ENCODE results near the gene USP24. TPM values are rescaled to one million over a fixed set of nuclear protein-coding genes. Genes with fewer than 3 reads are reported as not detected.

The USP24 gene
- total RNA-seq, 1 experiment from 2014 or later = 54.6 TPM

DNA sequence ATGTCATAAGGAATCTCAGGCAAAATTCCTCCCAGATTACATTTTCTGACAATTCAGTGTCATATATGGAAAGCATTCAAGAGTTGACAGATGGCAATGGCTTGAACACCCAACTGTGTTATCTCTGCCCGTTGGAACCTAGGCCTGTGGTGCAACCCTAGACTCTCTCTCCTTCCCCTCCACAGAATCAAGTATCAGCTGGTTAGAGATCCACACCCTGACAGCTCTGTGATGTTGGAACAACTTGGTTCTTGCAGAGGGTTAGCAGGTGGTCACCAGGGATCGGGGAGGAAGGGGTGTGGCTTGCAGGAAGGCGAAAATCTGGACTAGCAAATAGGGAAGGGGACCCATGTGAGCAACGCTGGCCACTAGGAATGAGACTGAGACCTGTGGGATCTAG, 149.5 kb downstream of the USP24 start:
- CTCF ChIA-PET = no interaction called here

DNA sequence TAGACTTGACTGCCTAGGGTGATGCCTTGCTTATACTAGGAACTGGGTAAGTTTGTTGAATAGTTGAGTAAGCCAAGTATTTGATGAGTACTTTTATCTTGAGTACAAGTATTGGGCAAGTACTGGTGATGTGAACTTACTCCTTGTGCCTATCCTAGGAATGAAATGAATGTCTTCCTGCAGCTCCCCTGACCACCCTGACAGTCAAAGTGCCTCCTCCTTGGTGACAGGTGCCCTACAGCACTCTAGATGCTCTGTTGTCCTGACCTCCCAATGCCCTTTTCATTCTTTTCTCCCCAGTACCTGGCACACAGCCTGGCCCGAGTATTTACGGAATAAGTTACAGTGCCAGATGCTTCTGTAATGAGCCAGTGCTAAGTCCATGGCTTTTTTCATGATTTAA, 150.3 kb downstream of the USP24 start:
- ChIA-PET CTCF (no interaction called here), POLR2A (ENCODE audit: low non-redundant PET) (no interaction called here)
- H3K4me1 ChIP-seq (ENCODE audit: insufficient read depth, low read length, poor library complexity, severe bottlenecking) = no peaks in the 10 kb centered on the region
- TF ChIP-seq EZH2 (IDR thresholded peaks at IDR 0.05; ENCODE audit: borderline replicate concordance, low read depth, low read length, poor library complexity, severe bottlenecking) = no peak
- TF ChIP-seq, protein P1, sequence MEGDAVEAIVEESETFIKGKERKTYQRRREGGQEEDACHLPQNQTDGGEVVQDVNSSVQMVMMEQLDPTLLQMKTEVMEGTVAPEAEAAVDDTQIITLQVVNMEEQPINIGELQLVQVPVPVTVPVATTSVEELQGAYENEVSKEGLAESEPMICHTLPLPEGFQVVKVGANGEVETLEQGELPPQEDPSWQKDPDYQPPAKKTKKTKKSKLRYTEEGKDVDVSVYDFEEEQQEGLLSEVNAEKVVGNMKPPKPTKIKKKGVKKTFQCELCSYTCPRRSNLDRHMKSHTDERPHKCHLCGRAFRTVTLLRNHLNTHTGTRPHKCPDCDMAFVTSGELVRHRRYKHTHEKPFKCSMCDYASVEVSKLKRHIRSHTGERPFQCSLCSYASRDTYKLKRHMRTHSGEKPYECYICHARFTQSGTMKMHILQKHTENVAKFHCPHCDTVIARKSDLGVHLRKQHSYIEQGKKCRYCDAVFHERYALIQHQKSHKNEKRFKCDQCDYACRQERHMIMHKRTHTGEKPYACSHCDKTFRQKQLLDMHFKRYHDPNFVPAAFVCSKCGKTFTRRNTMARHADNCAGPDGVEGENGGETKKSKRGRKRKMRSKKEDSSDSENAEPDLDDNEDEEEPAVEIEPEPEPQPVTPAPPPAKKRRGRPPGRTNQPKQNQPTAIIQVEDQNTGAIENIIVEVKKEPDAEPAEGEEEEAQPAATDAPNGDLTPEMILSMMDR (conservative IDR thresholded peaks at IDR 0.05; ENCODE audit: low read depth, low read length) = no peak
- peaks cover 53% of the 10 kb centered on the region for H3K36me3 ChIP-seq (ENCODE audit: insufficient read depth, low read length, poor library complexity, severe bottlenecking)
- no peak for DNase-seq (ENCODE audit: low spot score)
- no peaks in the 10 kb centered on the region for H3K9me3 ChIP-seq (ENCODE audit: low read depth, low read length, poor library complexity, severe bottlenecking)
- intact Hi-C loops (cut with micrococcal nuclease; ENCODE audit: unreplicated experiment) = no loop called here
- H3K27me3 ChIP-seq (replicated peaks; ENCODE audit: insufficient read depth, low read depth, low read length, poor library complexity) = no peaks in the 10 kb centered on the region
- no TSS peak for BruUV-seq (replicated peaks)
- no peak overlapping the region for H3K27ac ChIP-seq (ENCODE audit: low read depth, low read length, poor library complexity, severe bottlenecking)
- H3K4me3 ChIP-seq (ENCODE audit: low read depth, low read length, poor library complexity, severe bottlenecking) = no peak overlapping the region

More for the DNA sequence above, 149.5 kb downstream of the USP24 start:
- intact Hi-C loops (cut with micrococcal nuclease; ENCODE audit: unreplicated experiment) = no loop called here
- no peaks in the 10 kb centered on the region for H3K9me3 ChIP-seq (ENCODE audit: low read depth, low read length, poor library complexity, severe bottlenecking)
- H3K27ac ChIP-seq (ENCODE audit: low read depth, low read length, poor library complexity, severe bottlenecking) = no peak overlapping the region
- BruUV-seq (replicated peaks) = no TSS peak
- POLR2A ChIA-PET (ENCODE audit: low non-redundant PET) = no interaction called here
- no peak for TF ChIP-seq EZH2 (IDR thresholded peaks at IDR 0.05; ENCODE audit: borderline replicate concordance, low read depth, low read length, poor library complexity, severe bottlenecking)
- TF ChIP-seq, protein P1 (conservative IDR thresholded peaks at IDR 0.05; ENCODE audit: low read depth, low read length) = no peak
- H3K4me1 ChIP-seq (ENCODE audit: insufficient read depth, low read length, poor library complexity, severe bottlenecking) = no peaks in the 10 kb centered on the region
- peaks cover 47% of the 10 kb centered on the region for H3K36me3 ChIP-seq (ENCODE audit: insufficient read depth, low read length, poor library complexity, severe bottlenecking)
- H3K27me3 ChIP-seq (replicated peaks; ENCODE audit: insufficient read depth, low read depth, low read length, poor library complexity) = no peaks in the 10 kb centered on the region
- H3K4me3 ChIP-seq (ENCODE audit: low read depth, low read length, poor library complexity, severe bottlenecking) = no peak overlapping the region
- no peak for DNase-seq (ENCODE audit: low spot score)

DNA sequence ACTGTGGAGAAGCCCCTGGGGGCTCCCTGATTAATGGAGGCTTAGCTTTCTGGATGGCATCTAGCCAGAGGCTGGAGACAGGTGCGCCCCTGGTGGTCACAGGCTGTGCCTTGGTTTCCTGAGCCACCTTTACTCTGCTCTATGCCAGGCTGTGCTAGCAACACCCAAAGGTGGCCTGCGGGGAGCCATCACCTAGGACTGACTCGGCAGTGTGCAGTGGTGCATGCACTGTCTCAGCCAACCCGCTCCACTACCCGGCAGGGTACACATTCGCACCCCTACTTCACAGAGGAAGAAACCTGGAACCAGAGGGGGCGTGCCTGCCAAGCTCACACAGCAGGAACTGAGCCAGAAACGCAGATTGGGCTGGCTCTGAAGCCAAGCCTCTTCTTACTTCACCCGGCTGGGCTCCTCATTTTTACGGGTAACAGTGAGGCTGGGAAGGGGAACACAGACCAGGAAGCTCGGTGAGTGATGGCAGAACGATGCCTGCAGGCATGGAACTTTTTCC, 151.0 kb downstream of the USP24 start:
- Histone ChIP-seq H3K4me3 (ENCODE audit: low read depth, low read length, poor library complexity, severe bottlenecking) (no peak overlapping the region), H3K4me1 (ENCODE audit: insufficient read depth, low read length, poor library complexity, severe bottlenecking) (no peaks in the 10 kb centered on the region), H3K27me3 (replicated peaks; ENCODE audit: insufficient read depth, low read depth, low read length, poor library complexity) (no peaks in the 10 kb centered on the region), H3K9me3 (ENCODE audit: low read depth, low read length, poor library complexity, severe bottlenecking) (no peaks in the 10 kb centered on the region), H3K36me3 (ENCODE audit: insufficient read depth, low read length, poor library complexity, severe bottlenecking) (peaks cover 60% of the 10 kb centered on the region), H3K27ac (ENCODE audit: low read depth, low read length, poor library complexity, severe bottlenecking) (no peak overlapping the region)
- TF ChIP-seq, protein P1 (conservative IDR thresholded peaks at IDR 0.05; ENCODE audit: low read depth, low read length) = no peak
- no peak for TF ChIP-seq EZH2 (IDR thresholded peaks at IDR 0.05; ENCODE audit: borderline replicate concordance, low read depth, low read length, poor library complexity, severe bottlenecking)
- CTCF ChIA-PET = no interaction called here
- TSS peak; percentile 24 for BruUV-seq (replicated peaks)
- no peak for DNase-seq (ENCODE audit: low spot score)
- intact Hi-C loops (cut with micrococcal nuclease; ENCODE audit: unreplicated experiment) = no loop called here
- POLR2A ChIA-PET (ENCODE audit: low non-redundant PET) = no interaction called here
